Measurements from ENCODE around the gene CTXN2.
A peak's percentile ranks its signal among the peaks of the same experiment; 100 is the strongest.

Gene CTXN2

GRCh38 chr15:48221261-48221660, 29.8 kb downstream of the CTXN2 start:
- FAIRE-seq (no peak), DNase-seq (ENCODE audit: extremely low spot score, insufficient read length, low read depth) (no peak)

- FAIRE-seq (no peak), DNase-seq (ENCODE audit: extremely low spot score, insufficient read length, low read depth) (no peak)
Measured at GRCh38 chr15:48221885-48222284, 30.4 kb downstream of the CTXN2 start.

GRCh38 chr15:48222627-48223026, 31.2 kb downstream of the CTXN2 start:
- FAIRE-seq (no peak), DNase-seq (ENCODE audit: extremely low spot score, insufficient read length, low read depth) (no peak)

- DNase-seq (ENCODE audit: extremely low spot score, insufficient read length, low read depth) (no peak), FAIRE-seq (no peak)
Measured at GRCh38 chr15:48225771-48226170, 34.3 kb downstream of the CTXN2 start.

- no peak for DNase-seq (ENCODE audit: extremely low spot score, insufficient read length, low read depth)
- no peak for FAIRE-seq
Measured at GRCh38 chr15:48230498-48230897, 39.0 kb downstream of the CTXN2 start.

- FAIRE-seq (no peak), DNase-seq (ENCODE audit: extremely low spot score, insufficient read length, low read depth) (no peak)
Measured at GRCh38 chr15:48233246-48233645, 41.8 kb downstream of the CTXN2 start.

GRCh38 chr15:48239334-48239733, 47.9 kb downstream of the CTXN2 start:
- FAIRE-seq (no peak), DNase-seq (ENCODE audit: extremely low spot score, insufficient read length, low read depth) (no peak)

- no peak for DNase-seq (ENCODE audit: extremely low spot score, insufficient read length, low read depth)
- FAIRE-seq = no peak
Measured at GRCh38 chr15:48242015-48242414, 50.5 kb downstream of the CTXN2 start.

GRCh38 chr15:48242535-48242934, 51.1 kb downstream of the CTXN2 start:
- DNase-seq (ENCODE audit: extremely low spot score, insufficient read length, low read depth) = no peak
- FAIRE-seq = no peak

GRCh38 chr15:48244921-48245320, 53.5 kb downstream of the CTXN2 start:
- FAIRE-seq (no peak), DNase-seq (ENCODE audit: extremely low spot score, insufficient read length, low read depth) (no peak)

- DNase-seq (ENCODE audit: extremely low spot score, insufficient read length, low read depth) (no peak), FAIRE-seq (no peak)
Measured at GRCh38 chr15:48248414-48248813, 56.9 kb downstream of the CTXN2 start.

GRCh38 chr15:48250640-48251076, 59.2 kb downstream of the CTXN2 start:
- FAIRE-seq = peak; percentile 83
- DNase-seq (ENCODE audit: extremely low spot score, insufficient read length, low read depth) = peak; percentile 25

- no peak for DNase-seq (ENCODE audit: extremely low spot score, insufficient read length, low read depth)
- FAIRE-seq = no peak
Measured at GRCh38 chr15:48253172-48253571, 61.7 kb downstream of the CTXN2 start.
